ENCODE data around the gene ZHX3. TPM values are rescaled to one million over a fixed set of nuclear protein-coding genes. Genes with fewer than 3 reads are reported as not detected.

ZHX3 gene
- total RNA-seq, 1 experiment from 2014 or later = 24.6 TPM

- Histone ChIP-seq H3K4me3 (ENCODE audit: low read depth, low read length) (no peak overlapping the region), H3K4me1 (no peaks in the 10 kb centered on the region), H3K27me3 (replicated peaks; ENCODE audit: control insufficient read depth, insufficient read depth, low read length) (no peaks in the 10 kb centered on the region), H3K9me3 (no peaks in the 10 kb centered on the region), H3K36me3 (ENCODE audit: control insufficient read depth, insufficient read depth, low read length) (no peaks in the 10 kb centered on the region)
- intact Hi-C loops (cut with micrococcal nuclease; ENCODE audit: unreplicated experiment) = no loop called here
- BruUV-seq (replicated peaks) = no TSS peak
- H3K27ac Mint-ChIP-seq (ENCODE audit: unreplicated experiment) = no peak overlapping the region
- no peaks in the 10 kb centered on the region for H3K9me3 Mint-ChIP-seq (ENCODE audit: unreplicated experiment)
- POLR2A ChIA-PET = no interaction called here
- H3K36me3 Mint-ChIP-seq (ENCODE audit: insufficient read depth, unreplicated experiment) = no peaks in the 10 kb centered on the region
- no peaks in the 10 kb centered on the region for H3K27me3 Mint-ChIP-seq (ENCODE audit: insufficient read depth, unreplicated experiment)
- CTCF ChIA-PET = interaction anchor here (0.6 kb wide), 1 partner anchor 1144 kb away, joined by 4 read pairs; no protein-coding TSS in a partner anchor
- no peaks in the 10 kb centered on the region for H3K4me1 Mint-ChIP-seq (ENCODE audit: low read depth, unreplicated experiment)
- H3K4me3 Mint-ChIP-seq (ENCODE audit: unreplicated experiment) = no peak overlapping the region
- DNase-seq = no peak
- TF ChIP-seq CTCF (IDR thresholded peaks at IDR 0.05; ENCODE audit: insufficient read depth in 1 of 2, low read depth in 1 of 2, low read length in 1 of 2, severe bottlenecking in 1 of 2, unreplicated experiment in 1 of 2) = no peak
Measured at GRCh38 chr20:41264819-41265218, 52.7 kb downstream of the ZHX3 start.

- BruUV-seq (replicated peaks) = no TSS peak
- Mint-ChIP-seq H3K27ac (ENCODE audit: unreplicated experiment) (no peak overlapping the region), H3K36me3 (ENCODE audit: insufficient read depth, unreplicated experiment) (no peaks in the 10 kb centered on the region), H3K9me3 (ENCODE audit: unreplicated experiment) (no peaks in the 10 kb centered on the region), H3K27me3 (ENCODE audit: insufficient read depth, unreplicated experiment) (no peaks in the 10 kb centered on the region), H3K4me1 (ENCODE audit: low read depth, unreplicated experiment) (no peaks in the 10 kb centered on the region), H3K4me3 (ENCODE audit: unreplicated experiment) (no peak overlapping the region)
- Histone ChIP-seq H3K27me3 (replicated peaks; ENCODE audit: control insufficient read depth, insufficient read depth, low read length) (no peaks in the 10 kb centered on the region), H3K4me3 (ENCODE audit: low read depth, low read length) (no peak overlapping the region), H3K9me3 (no peaks in the 10 kb centered on the region), H3K36me3 (ENCODE audit: control insufficient read depth, insufficient read depth, low read length) (no peaks in the 10 kb centered on the region), H3K4me1 (no peaks in the 10 kb centered on the region)
- CTCF ChIA-PET = interaction anchor here (0.8 to 1.2 kb wide), 2 partner anchors 79 kb away, joined by 3 to 4 read pairs; partner anchors contain the start of gene LPIN3
- no peak for TF ChIP-seq CTCF (IDR thresholded peaks at IDR 0.05; ENCODE audit: insufficient read depth in 1 of 2, low read depth in 1 of 2, low read length in 1 of 2, severe bottlenecking in 1 of 2, unreplicated experiment in 1 of 2)
- DNase-seq = no peak
- intact Hi-C loops (cut with micrococcal nuclease; ENCODE audit: unreplicated experiment) = no loop called here
- POLR2A ChIA-PET = no interaction called here
Measured at GRCh38 chr20:41261790-41262717, 55.5 kb downstream of the ZHX3 start.

- CTCF ChIA-PET = interaction anchor here (1.2 kb wide), 1 partner anchor 79 kb away, joined by 4 read pairs; the partner anchor contains the start of gene LPIN3
- no peak overlapping the region for H3K4me3 Mint-ChIP-seq (ENCODE audit: unreplicated experiment)
- no TSS peak for BruUV-seq (replicated peaks)
- H3K4me1 ChIP-seq = no peaks in the 10 kb centered on the region
- no peak overlapping the region for H3K4me3 ChIP-seq (ENCODE audit: low read depth, low read length)
- H3K9me3 Mint-ChIP-seq (ENCODE audit: unreplicated experiment) = no peaks in the 10 kb centered on the region
- no peaks in the 10 kb centered on the region for H3K36me3 ChIP-seq (ENCODE audit: control insufficient read depth, insufficient read depth, low read length)
- DNase-seq = no peak
- POLR2A ChIA-PET = no interaction called here
- intact Hi-C loops (cut with micrococcal nuclease; ENCODE audit: unreplicated experiment) = no loop called here
- H3K4me1 Mint-ChIP-seq (ENCODE audit: low read depth, unreplicated experiment) = no peaks in the 10 kb centered on the region
- H3K27me3 Mint-ChIP-seq (ENCODE audit: insufficient read depth, unreplicated experiment) = no peaks in the 10 kb centered on the region
- no peak for TF ChIP-seq CTCF (IDR thresholded peaks at IDR 0.05; ENCODE audit: insufficient read depth in 1 of 2, low read depth in 1 of 2, low read length in 1 of 2, severe bottlenecking in 1 of 2, unreplicated experiment in 1 of 2)
- H3K36me3 Mint-ChIP-seq (ENCODE audit: insufficient read depth, unreplicated experiment) = no peaks in the 10 kb centered on the region
- H3K27me3 ChIP-seq (replicated peaks; ENCODE audit: control insufficient read depth, insufficient read depth, low read length) = no peaks in the 10 kb centered on the region
- no peaks in the 10 kb centered on the region for H3K9me3 ChIP-seq
- H3K27ac Mint-ChIP-seq (ENCODE audit: unreplicated experiment) = no peak overlapping the region
Measured at GRCh38 chr20:41261260-41261659, 56.3 kb downstream of the ZHX3 start.
